ENCODE measurements around the gene COMT.

The COMT gene

GRCh38 chr22:19984201-19984753, 42.7 kb downstream of the COMT start:
- no peak for DNase-seq

- DNase-seq: no peak
Observed at GRCh38 chr22:19984851-19985811, 43.6 kb downstream of the COMT start.

- no peak for DNase-seq
Observed at GRCh38 chr22:19986011-19986409, 44.4 kb downstream of the COMT start.

GRCh38 chr22:19986410-19987341, 45.1 kb downstream of the COMT start:
- peak in 1 of 2 experiments; percentile 21 for DNase-seq

GRCh38 chr22:19987394-19988306, 46.1 kb downstream of the COMT start:
- no peak for DNase-seq

GRCh38 chr22:19988331-19988808, 46.8 kb downstream of the COMT start:
- DNase-seq: no peak

GRCh38 chr22:19988965-19989724, 47.6 kb downstream of the COMT start:
- DNase-seq: no peak

GRCh38 chr22:19989725-19990067, 48.1 kb downstream of the COMT start:
- DNase-seq: no peak

- DNase-seq: no peak
Observed at GRCh38 chr22:19990188-19990587, 48.6 kb downstream of the COMT start.

GRCh38 chr22:19990609-19991394, 49.2 kb downstream of the COMT start:
- DNase-seq: no peak

- no peak for DNase-seq
Observed at GRCh38 chr22:19991395-19991644, 49.7 kb downstream of the COMT start.

GRCh38 chr22:19991645-19992451, 50.3 kb downstream of the COMT start:
- no peak for DNase-seq

- DNase-seq: no peak
Observed at GRCh38 chr22:19992481-19992911, 50.9 kb downstream of the COMT start.

- no peak for DNase-seq
Observed at GRCh38 chr22:19992921-19993355, 51.4 kb downstream of the COMT start.

- no peak for DNase-seq
Observed at GRCh38 chr22:19993926-19994325, 52.4 kb downstream of the COMT start.

GRCh38 chr22:19994851-19995610, 53.5 kb downstream of the COMT start:
- DNase-seq: no peak

- DNase-seq: no peak
Observed at GRCh38 chr22:19995611-19996339, 54.2 kb downstream of the COMT start.

- DNase-seq: no peak
Observed at GRCh38 chr22:19996694-19997384, 55.3 kb downstream of the COMT start.
